ENCODE measurements around the gene GPRC5B. TPM values are rescaled to one million over a fixed set of nuclear protein-coding genes. Genes with fewer than 3 reads are reported as not detected.

GPRC5B gene
- total RNA-seq, 1 experiment from 2014 or later, result 1.3 TPM

GRCh38 chr16:19812986-19813385, 71.7 kb downstream of the GPRC5B start:
- no peak for DNase-seq (ENCODE audit: low read depth)

DNA sequence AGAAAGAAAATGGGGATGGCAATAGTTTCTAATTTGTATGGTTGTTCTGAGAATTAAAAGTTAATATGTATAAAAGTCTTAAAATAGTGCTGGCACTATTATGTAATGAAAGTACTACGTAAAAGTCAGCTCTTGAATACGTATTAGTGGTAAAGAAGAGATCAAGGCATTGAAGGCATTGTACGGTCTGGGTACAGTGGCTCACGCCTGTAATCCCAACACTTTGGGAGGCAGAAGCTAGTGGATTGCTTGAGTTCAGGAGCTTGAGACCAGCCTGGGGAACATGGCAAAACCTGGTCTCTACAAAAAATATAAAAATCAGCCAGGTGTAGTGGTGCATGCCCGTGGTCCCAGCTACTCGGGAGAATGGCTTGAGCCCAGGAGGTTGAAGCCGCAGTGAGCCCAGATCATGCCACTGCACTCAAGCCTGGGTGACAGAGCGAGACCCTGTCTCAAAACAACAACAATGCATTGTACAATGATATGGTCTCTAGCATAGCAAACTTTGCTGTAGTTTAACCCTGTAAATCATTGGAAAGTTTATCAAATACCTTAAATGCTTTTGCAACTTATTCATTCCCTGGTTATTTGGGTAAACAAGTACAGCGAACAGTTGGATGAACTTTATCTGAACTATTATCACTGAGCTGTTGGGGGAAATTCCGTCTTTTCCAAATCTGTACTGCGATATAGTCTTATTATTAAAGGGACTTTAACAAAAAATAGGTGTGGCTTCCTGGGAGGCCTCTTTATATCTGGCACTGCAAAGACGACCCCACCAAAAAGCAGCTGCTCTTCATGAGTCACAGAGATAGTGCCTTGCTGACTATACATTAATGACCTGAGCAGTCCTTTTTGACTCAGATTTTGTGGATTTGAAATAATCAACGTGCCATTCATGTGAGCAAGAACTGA, 73.6 kb downstream of the GPRC5B start:
- peak; percentile 63 for DNase-seq (ENCODE audit: low read depth)

DNA sequence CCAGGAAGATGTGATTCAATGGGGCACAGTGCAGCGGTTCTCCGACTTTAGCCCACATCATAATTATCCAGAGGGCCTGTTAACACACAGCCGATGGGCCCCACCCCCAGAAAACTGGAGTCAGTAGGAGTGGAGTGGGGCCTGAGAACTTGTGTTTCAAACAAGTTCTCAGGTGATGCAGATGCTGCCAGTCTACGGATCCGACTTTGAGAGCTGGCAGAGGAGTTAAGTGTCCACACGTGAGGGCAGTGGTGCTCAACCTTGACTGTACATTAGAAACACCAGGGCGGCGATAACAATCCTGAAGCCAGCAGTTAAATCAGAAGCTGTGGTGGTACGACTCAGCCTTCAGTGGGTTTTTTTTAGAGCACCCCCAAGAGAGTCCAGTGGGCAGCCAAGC, 75.0 kb downstream of the GPRC5B start:
- DNase-seq (ENCODE audit: low read depth), result no peak

DNA sequence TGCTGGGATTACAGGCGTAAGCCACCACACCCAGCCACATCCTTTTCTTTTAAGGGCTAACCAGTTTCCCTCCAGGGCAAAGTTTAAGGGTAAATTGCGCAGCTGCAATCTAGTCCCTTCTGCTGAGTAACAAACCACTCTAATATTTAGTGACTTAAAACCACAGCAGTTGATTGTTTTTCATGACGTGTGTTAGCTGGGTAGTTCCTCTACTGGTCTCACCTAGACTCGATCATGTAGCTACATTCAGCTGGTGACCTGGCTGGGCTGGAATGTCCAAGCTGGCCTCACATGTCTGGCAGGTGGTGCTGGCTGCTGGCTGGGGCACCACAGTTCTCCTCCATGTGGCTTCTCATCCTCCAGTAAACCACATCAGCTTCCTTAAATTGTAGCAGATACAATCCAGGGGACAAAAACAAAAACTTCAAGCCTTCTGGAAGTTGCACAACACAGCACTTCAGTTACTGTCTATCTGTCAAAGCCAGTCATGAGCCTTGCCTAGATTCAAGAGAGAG, 75.5 kb downstream of the GPRC5B start:
- peak; percentile 46 for DNase-seq (ENCODE audit: low read depth)

DNA sequence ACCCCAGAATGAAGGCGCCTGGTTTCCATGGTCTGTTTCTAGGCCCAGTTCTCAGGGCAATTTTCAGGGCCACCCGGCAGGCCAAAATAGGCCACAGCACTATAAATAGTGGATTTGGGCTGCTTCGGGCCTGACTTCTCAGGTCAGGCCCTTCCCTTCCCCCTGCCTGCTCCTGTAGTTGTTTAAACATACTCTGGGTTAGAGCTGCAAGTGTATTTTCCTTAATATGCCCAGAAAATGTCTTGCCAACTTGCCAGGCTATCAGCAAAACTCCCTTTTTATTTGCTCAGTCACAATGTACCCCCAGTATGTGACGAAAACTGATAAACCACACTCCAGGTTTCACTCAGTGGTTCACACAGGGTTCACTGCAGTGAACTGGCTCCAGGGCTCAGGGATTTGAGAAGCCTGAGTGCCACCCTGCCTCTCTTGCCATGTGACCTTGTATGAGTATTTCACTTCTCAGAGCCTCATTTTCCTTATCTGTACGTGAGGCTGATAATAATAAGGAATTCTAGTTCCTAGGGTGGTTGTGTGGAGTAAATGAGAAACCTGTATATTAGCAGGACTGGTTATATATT, 76.5 kb downstream of the GPRC5B start:
- no peak for DNase-seq (ENCODE audit: low read depth)

Other genes with a start within 250 kb of the GPRC5B start
- 24.6 and 38.2 TPM in 2 replicates for gene KNOP1, start 166.6 kb downstream of the GPRC5B start, total RNA-seq (2014; rRNA removed; shearing (Covaris generic))
- gene IQCK, start 166.6 kb downstream of the GPRC5B start, total RNA-seq (2014; rRNA removed; shearing (Covaris generic)), result 14.9 and 18.6 TPM in 2 replicates
- not detected in 2 replicates for gene GPR139, start 189.0 kb upstream of the GPRC5B start, total RNA-seq (2014; rRNA removed; shearing (Covaris generic))